Loucy (cell line): ENCODE data around the gene DPM2.

Experiments
- H2AFZ ChIP-seq: fragments of 200-600 bp; sonication (generic); 2 replicates; pipeline ENCODE4 v1.6.0; 2016; ENCODE audit warnings: antibody characterized with exemption, mild to moderate bottlenecking, low read length, moderate library complexity
- H3F3A ChIP-seq: fragments of 200-600 bp; 2 replicates; pipeline ENCODE4 v1.6.0; 2016; ENCODE audit warnings: antibody characterized with exemption, low read depth, mild to moderate bottlenecking
- H3K27me3 ChIP-seq: fragments of 200-600 bp; sonication (generic); 2 replicates; pipeline ENCODE4 v1.6.1; 2014; ENCODE audit warnings: low read length, mild to moderate bottlenecking; ENCODE audit not compliant: insufficient read depth, poor library complexity, severe bottlenecking
- H3K36me3 ChIP-seq: fragments of 200-600 bp; sonication (generic); 2 replicates; pipeline ENCODE4 v1.6.1; 2016; ENCODE audit warnings: low read length; ENCODE audit not compliant: insufficient read depth
- H3K4me1 ChIP-seq: fragments of 200-600 bp; sonication (generic); 2 replicates; pipeline ENCODE4 v1.5.1; 2014; ENCODE audit warnings: low read length, mild to moderate bottlenecking; ENCODE audit not compliant: insufficient read depth, poor library complexity, severe bottlenecking
- H3K4me2 ChIP-seq: fragments of 200-600 bp; sonication (generic); 2 replicates; pipeline ENCODE4 v1.6.0; 2014; ENCODE audit warnings: antibody characterized with exemption, low read length, low read depth, mild to moderate bottlenecking; ENCODE audit not compliant: poor library complexity, severe bottlenecking
- H3K4me3 ChIP-seq: fragments of 200-600 bp; sonication (generic); 2 replicates; pipeline ENCODE4 v1.5.1; 2014; ENCODE audit warnings: low read length, mild to moderate bottlenecking, mixed read lengths; ENCODE audit not compliant: poor library complexity, severe bottlenecking
- H3K79me2 ChIP-seq: fragments of 200-600 bp; sonication (generic); 2 replicates; pipeline ENCODE4 v1.6.1; 2014; ENCODE audit warnings: low read length; ENCODE audit not compliant: insufficient read depth
- H3K9ac ChIP-seq: fragments of 200-600 bp; sonication (generic); 2 replicates; pipeline ENCODE4 v1.6.0; 2014; ENCODE audit warnings: mild to moderate bottlenecking, low read depth, low read length, moderate library complexity; ENCODE audit not compliant: poor library complexity, severe bottlenecking
- H3K9me2 ChIP-seq: fragments of 200-600 bp; sonication (generic); replicated peaks from 2 replicates; pipeline ENCODE4 v1.6.1; 2016; ENCODE audit warnings: low read depth, low read length, mixed read lengths
- H3K9me3 ChIP-seq: fragments of 200-600 bp; sonication (generic); 2 replicates; pipeline ENCODE4 v1.6.1; 2014; ENCODE audit warnings: mild to moderate bottlenecking, antibody characterized with exemption, low read length, low read depth; ENCODE audit not compliant: insufficient read depth
- H4K20me1 ChIP-seq: fragments of 200-600 bp; sonication (generic); 2 replicates; pipeline ENCODE4 v1.6.0; 2014; ENCODE audit warnings: antibody characterized with exemption, low read length, mild to moderate bottlenecking; ENCODE audit not compliant: insufficient read depth, poor library complexity, severe bottlenecking
- EZH2phosphoT487 ChIP-seq: fragments of 200-600 bp; IDR thresholded peaks from 2 replicates; pipeline ENCODE4 v1.6.1; 2018; ENCODE audit warnings: antibody characterized with exemption, mild to moderate bottlenecking, moderate library complexity, borderline replicate concordance
- TF ChIP-seq, protein P1 (sequence below): fragments of 200-600 bp; sonication (generic); conservative IDR thresholded peaks from 2 replicates; pipeline ENCODE4 v1.5.1; 2014; ENCODE audit warnings: mild to moderate bottlenecking, antibody characterized with exemption, low read length

DPM2 gene

DNA sequence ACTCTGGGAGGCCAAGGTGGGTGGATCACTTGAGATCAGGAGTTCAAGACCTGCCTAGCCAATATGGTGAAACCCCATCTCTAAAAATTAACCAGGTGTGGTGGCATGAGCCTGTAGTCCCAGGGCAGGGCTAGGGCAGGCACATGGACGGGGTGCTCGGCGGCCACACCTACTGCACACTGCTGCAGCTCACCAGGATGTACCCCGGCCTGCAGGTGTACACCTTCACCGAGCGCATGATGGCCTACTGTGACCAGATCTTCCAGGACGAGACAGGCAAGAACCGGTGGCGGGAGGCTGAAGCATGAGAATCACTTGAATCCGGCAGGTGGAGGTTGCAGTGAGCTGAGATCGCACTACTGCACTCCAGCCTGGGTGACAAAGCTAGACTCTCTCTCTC lies 24.0 kb downstream of the DPM2 start:
- Histone ChIP-seq H3K79me2 (no peaks in the 10 kb centered on the region), H3K9me2 (no peaks in the 10 kb centered on the region), H4K20me1 (no peaks in the 10 kb centered on the region), H3K27me3 (no peaks in the 10 kb centered on the region), H3K9ac (no peak overlapping the region), H3F3A (no peaks in the 10 kb centered on the region), H3K4me2 (no peak overlapping the region), H3K9me3 (no peaks in the 10 kb centered on the region), H3K4me1 (peaks cover 31% of the 10 kb centered on the region), H3K4me3 (no peak overlapping the region), H2AFZ (no peak overlapping the region), H3K36me3 (no peaks in the 10 kb centered on the region)
- TF ChIP-seq, protein P1, sequence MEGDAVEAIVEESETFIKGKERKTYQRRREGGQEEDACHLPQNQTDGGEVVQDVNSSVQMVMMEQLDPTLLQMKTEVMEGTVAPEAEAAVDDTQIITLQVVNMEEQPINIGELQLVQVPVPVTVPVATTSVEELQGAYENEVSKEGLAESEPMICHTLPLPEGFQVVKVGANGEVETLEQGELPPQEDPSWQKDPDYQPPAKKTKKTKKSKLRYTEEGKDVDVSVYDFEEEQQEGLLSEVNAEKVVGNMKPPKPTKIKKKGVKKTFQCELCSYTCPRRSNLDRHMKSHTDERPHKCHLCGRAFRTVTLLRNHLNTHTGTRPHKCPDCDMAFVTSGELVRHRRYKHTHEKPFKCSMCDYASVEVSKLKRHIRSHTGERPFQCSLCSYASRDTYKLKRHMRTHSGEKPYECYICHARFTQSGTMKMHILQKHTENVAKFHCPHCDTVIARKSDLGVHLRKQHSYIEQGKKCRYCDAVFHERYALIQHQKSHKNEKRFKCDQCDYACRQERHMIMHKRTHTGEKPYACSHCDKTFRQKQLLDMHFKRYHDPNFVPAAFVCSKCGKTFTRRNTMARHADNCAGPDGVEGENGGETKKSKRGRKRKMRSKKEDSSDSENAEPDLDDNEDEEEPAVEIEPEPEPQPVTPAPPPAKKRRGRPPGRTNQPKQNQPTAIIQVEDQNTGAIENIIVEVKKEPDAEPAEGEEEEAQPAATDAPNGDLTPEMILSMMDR, result no peak
- TF ChIP-seq EZH2phosphoT487, result no peak

DNA sequence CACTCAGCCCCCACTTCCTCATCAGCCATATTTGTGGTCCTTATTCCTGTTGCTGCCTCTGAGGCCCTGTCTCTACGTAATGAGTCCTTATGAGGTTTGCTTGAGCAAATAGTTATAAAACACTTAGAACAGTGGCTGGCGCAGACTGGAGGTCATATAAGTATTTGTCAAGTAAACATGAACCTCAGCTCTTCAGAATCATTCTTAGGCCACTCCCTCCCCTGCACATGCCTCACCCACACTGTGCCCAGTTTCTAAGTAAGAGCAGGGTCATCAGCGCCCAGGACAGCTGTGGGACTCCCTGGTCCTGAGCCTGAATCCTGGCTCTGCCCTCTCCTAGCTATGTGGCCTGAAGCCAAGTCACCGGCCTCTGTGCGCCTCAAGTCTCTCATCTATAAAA lies 24.8 kb downstream of the DPM2 start:
- TF ChIP-seq, protein P1, result no peak
- TF ChIP-seq EZH2phosphoT487, result no peak
- no peak overlapping the region for H3K4me3 ChIP-seq
- no peaks in the 10 kb centered on the region for H3K79me2 ChIP-seq
- no peak overlapping the region for H2AFZ ChIP-seq
- no peak overlapping the region for H3K4me2 ChIP-seq
- H3K27me3 ChIP-seq, result no peaks in the 10 kb centered on the region
- H3K9ac ChIP-seq, result no peak overlapping the region
- no peaks in the 10 kb centered on the region for H3K9me3 ChIP-seq
- no peaks in the 10 kb centered on the region for H3F3A ChIP-seq
- no peaks in the 10 kb centered on the region for H4K20me1 ChIP-seq
- H3K4me1 ChIP-seq, result peaks cover 24% of the 10 kb centered on the region
- no peaks in the 10 kb centered on the region for H3K36me3 ChIP-seq
- H3K9me2 ChIP-seq, result no peaks in the 10 kb centered on the region

DNA sequence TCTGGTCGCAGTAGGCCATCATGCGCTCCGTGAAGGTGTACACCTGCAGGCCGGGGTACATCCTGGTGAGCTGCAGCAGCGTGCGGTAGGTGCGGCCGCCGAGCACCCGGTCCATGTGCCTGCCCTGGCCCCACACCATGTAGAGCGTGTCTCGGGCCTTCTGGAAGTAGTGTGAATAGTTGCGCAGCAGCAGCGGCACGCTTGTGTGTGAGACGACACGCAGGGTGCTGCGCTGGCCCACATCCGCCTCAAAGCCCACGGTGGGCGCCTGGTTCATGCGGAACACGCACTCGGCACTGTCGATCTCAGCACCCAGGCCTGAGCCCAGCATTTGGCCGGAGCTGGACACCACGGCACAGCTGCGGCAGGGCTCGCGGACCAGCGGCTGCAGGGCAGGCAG lies 25.4 kb downstream of the DPM2 start:
- H3K4me3 ChIP-seq, result no peak overlapping the region
- no peak overlapping the region for H2AFZ ChIP-seq
- no peaks in the 10 kb centered on the region for H3F3A ChIP-seq
- H3K9me2 ChIP-seq, result no peaks in the 10 kb centered on the region
- peaks cover 18% of the 10 kb centered on the region for H3K4me1 ChIP-seq
- no peaks in the 10 kb centered on the region for H4K20me1 ChIP-seq
- H3K79me2 ChIP-seq, result no peaks in the 10 kb centered on the region
- no peaks in the 10 kb centered on the region for H3K9me3 ChIP-seq
- no peaks in the 10 kb centered on the region for H3K36me3 ChIP-seq
- H3K9ac ChIP-seq, result no peak overlapping the region
- H3K4me2 ChIP-seq, result no peak overlapping the region
- no peak for TF ChIP-seq EZH2phosphoT487
- TF ChIP-seq, protein P1, result no peak
- H3K27me3 ChIP-seq, result no peaks in the 10 kb centered on the region
